Upper lobe of right lung (tissue), 1 donor: ENCODE measurements around the gene TLE1. TPM values are rescaled to one million over a fixed set of nuclear protein-coding genes. Genes with fewer than 3 reads are reported as not detected.

Source experiments
- ATAC-seq: fragments of 200-7000 bp; cut with Tn5 transposase; one replicate; pipeline ENCODE4 v1.9.1; 2020; ENCODE audit warnings: mild to moderate bottlenecking, moderate library complexity
- DNase-seq: peaks from one replicate; pipeline ENCODE4 v3.0.0-alpha.2; 2020
- H3K27ac ChIP-seq: fragments of 200-600 bp; one replicate; pipeline ENCODE4 v1.8.0; 2022
- H3K27me3 ChIP-seq: fragments of 200-600 bp; one replicate; pipeline ENCODE4 v1.8.0; 2022; ENCODE audit warnings: mild to moderate bottlenecking
- H3K36me3 ChIP-seq: fragments of 200-600 bp; one replicate; pipeline ENCODE4 v1.8.0; 2022
- H3K4me1 ChIP-seq: fragments of 200-600 bp; one replicate; pipeline ENCODE4 v1.8.0; 2022
- H3K4me3 ChIP-seq: fragments of 200-600 bp; one replicate; pipeline ENCODE4 v1.8.0; 2022; ENCODE audit warnings: mild to moderate bottlenecking
- H3K9me3 ChIP-seq: fragments of 200-600 bp; one replicate; pipeline ENCODE4 v1.8.0; 2022
- CTCF ChIP-seq: fragments of 200-600 bp; IDR thresholded peaks from one replicate; pipeline ENCODE4 v1.8.0; 2022; ENCODE audit warnings: antibody characterized with exemption
- intact Hi-C: fragments of 100-400 bp; cut with DNase I; formaldehyde crosslinking; loops from one replicate; pipeline ENCODE4 v1.11.0; 2022
- total RNA-seq: library from RNA; stranded (reverse); fragmentation: NEBNext Ultra II Directional; extraction: Animal tissue kit (Norgen Biotek cat#: 25700); gene quantifications from one replicate; pipeline ENCODE4 v1.2.1, GENCODE V29; 2021
- donor health status: DM: no; HTN: yes; CAD: no; lungs with severe emphysema.

TLE1 gene
- total RNA-seq, 1 donor from 2014 or later: 19.2 TPM

- Histone ChIP-seq H3K4me1 (peaks cover 25% of the 10 kb centered on the region), H3K27ac (no peak overlapping the region), H3K4me3 (no peak overlapping the region), H3K36me3 (peaks cover 8% of the 10 kb centered on the region), H3K27me3 (peaks cover 4% of the 10 kb centered on the region), H3K9me3 (no peaks in the 10 kb centered on the region)
- DNase-seq: no peak
- no peak for TF ChIP-seq CTCF
- no peak for ATAC-seq
- intact Hi-C loops: no loop called here
Observed at GRCh38 chr9:81683238-81683637, 6.1 kb downstream of the TLE1 start.

- DNase-seq (no peak), ATAC-seq (no peak)
- no peak for TF ChIP-seq CTCF
- Histone ChIP-seq H3K4me3 (no peak overlapping the region), H3K9me3 (no peaks in the 10 kb centered on the region), H3K27ac (no peak overlapping the region), H3K4me1 (peaks cover 25% of the 10 kb centered on the region), H3K36me3 (peaks cover 8% of the 10 kb centered on the region), H3K27me3 (peaks cover 4% of the 10 kb centered on the region)
- intact Hi-C loops: no loop called here
Observed at GRCh38 chr9:81682797-81683196, 6.5 kb downstream of the TLE1 start.

- Histone ChIP-seq H3K4me1 (peaks cover 25% of the 10 kb centered on the region), H3K36me3 (peaks cover 8% of the 10 kb centered on the region), H3K27ac (no peak overlapping the region), H3K9me3 (no peaks in the 10 kb centered on the region), H3K27me3 (peaks cover 4% of the 10 kb centered on the region), H3K4me3 (no peak overlapping the region)
- ATAC-seq: no peak
- intact Hi-C loops: no loop called here
- no peak for DNase-seq
- TF ChIP-seq CTCF: no peak
Observed at GRCh38 chr9:81682177-81682576, 7.2 kb downstream of the TLE1 start.

GRCh38 chr9:81680506-81680905 is 8.8 kb downstream of the TLE1 start:
- DNase-seq: no peak
- H3K9me3 ChIP-seq: no peaks in the 10 kb centered on the region
- H3K4me3 ChIP-seq: no peak overlapping the region
- no peak for TF ChIP-seq CTCF
- H3K27ac ChIP-seq: no peak overlapping the region
- intact Hi-C loops: no loop called here
- peaks cover 4% of the 10 kb centered on the region for H3K27me3 ChIP-seq
- ATAC-seq: no peak
- H3K36me3 ChIP-seq: peaks cover 8% of the 10 kb centered on the region
- peaks cover 11% of the 10 kb centered on the region for H3K4me1 ChIP-seq

GRCh38 chr9:81680006-81680405 is 9.3 kb downstream of the TLE1 start:
- intact Hi-C loops: no loop called here
- peaks cover 11% of the 10 kb centered on the region for H3K4me1 ChIP-seq
- H3K36me3 ChIP-seq: peaks cover 8% of the 10 kb centered on the region

More at GRCh38 chr9:81680006-81680405, 9.3 kb downstream of the TLE1 start:
- no peaks in the 10 kb centered on the region for H3K9me3 ChIP-seq
- no peak for ATAC-seq
- H3K27ac ChIP-seq: no peak overlapping the region
- no peak for TF ChIP-seq CTCF
- no peak for DNase-seq
- no peak overlapping the region for H3K4me3 ChIP-seq
- H3K27me3 ChIP-seq: peaks cover 4% of the 10 kb centered on the region
